Renal cortex interstitium (tissue), 15 donors: ENCODE results near the gene GGACT. TPM values are rescaled to one million over a fixed set of nuclear protein-coding genes. Genes with fewer than 3 reads are reported as not detected.
A peak's percentile ranks its signal among the peaks of the same experiment; 100 is the strongest.
"Not testable (repeated sequence)": the region's sequence is repeated elsewhere in the genome, so short reads cannot be mapped to it uniquely, and the experiment has no call there.

ENCODE experiments used
- DNase-seq, 11 donors: peaks; one replicate each; pipeline ENCODE4 v3.0.0-alpha.2; 2013; ENCODE audit warnings: low read depth in 9 of 11, low spot score in 4 of 11; ENCODE audit errors: extremely low read depth in 1 of 11
- long read RNA-seq, 16 experiments: transcript quantifications; one replicate each; lab custom pipeline, GENCODE V29; 2026
- polyA plus RNA-seq, 3 donors: library from polyadenylated mRNA; unstranded; fragments of 120-200 nt; gene quantifications; one replicate each; pipeline ENCODE4 v1.2.1, GENCODE V29; 2013; ENCODE audit not compliant: insufficient read length in 3 of 3

GGACT gene
- 1 to 10 TPM; 5.5 to 6.3 (median 5.8) TPM for polyA plus RNA-seq
- long read RNA-seq, donor 1, transcript GGACT-205 (3 exons, 393 nt), result major isoform, 5 of 5 reads
- long read RNA-seq, donor 1, partial matches to known transcripts, result 0 of 5 reads
- long read RNA-seq, donor 1, other reads (novel, unspliced or antisense), result 0 of 5 reads
- long read RNA-seq, donor 2, partial matches to known transcripts, result 0 of 2 reads
- long read RNA-seq, donor 2, other reads (novel, unspliced or antisense), result 0 of 2 reads
- long read RNA-seq, donor 3, partial matches to known transcripts, result 0 of 2 reads
- long read RNA-seq, donor 3, other reads (novel, unspliced or antisense), result 0 of 2 reads
- long read RNA-seq, donor 4, result 0 reads
- long read RNA-seq, donor 5, result 0 reads
- long read RNA-seq, donor 6, result 0 reads
- long read RNA-seq, donor 7, partial matches to known transcripts, result 0 of 1 reads
- long read RNA-seq, donor 7, other reads (novel, unspliced or antisense), result 0 of 1 reads
- long read RNA-seq, donor 8, result 0 reads
- long read RNA-seq, donor 9, partial matches to known transcripts, result 0 of 6 reads
- long read RNA-seq, donor 9, other reads (novel, unspliced or antisense), result 5 of 6 reads
- long read RNA-seq, donor 10, partial matches to known transcripts, result 0 of 1 reads
- long read RNA-seq, donor 10, other reads (novel, unspliced or antisense), result 0 of 1 reads
- long read RNA-seq, donor 11, partial matches to known transcripts, result 0 of 1 reads
- long read RNA-seq, donor 11, other reads (novel, unspliced or antisense), result 0 of 1 reads
- long read RNA-seq, donor 12, result 0 reads
- long read RNA-seq, donor 13, result 0 reads
- long read RNA-seq, donor 14, result 0 reads
- long read RNA-seq, donor 15, result 0 reads
- long read RNA-seq, donor 16, partial matches to known transcripts, result 0 of 9 reads
- long read RNA-seq, donor 16, other reads (novel, unspliced or antisense), result 5 of 9 reads

DNA sequence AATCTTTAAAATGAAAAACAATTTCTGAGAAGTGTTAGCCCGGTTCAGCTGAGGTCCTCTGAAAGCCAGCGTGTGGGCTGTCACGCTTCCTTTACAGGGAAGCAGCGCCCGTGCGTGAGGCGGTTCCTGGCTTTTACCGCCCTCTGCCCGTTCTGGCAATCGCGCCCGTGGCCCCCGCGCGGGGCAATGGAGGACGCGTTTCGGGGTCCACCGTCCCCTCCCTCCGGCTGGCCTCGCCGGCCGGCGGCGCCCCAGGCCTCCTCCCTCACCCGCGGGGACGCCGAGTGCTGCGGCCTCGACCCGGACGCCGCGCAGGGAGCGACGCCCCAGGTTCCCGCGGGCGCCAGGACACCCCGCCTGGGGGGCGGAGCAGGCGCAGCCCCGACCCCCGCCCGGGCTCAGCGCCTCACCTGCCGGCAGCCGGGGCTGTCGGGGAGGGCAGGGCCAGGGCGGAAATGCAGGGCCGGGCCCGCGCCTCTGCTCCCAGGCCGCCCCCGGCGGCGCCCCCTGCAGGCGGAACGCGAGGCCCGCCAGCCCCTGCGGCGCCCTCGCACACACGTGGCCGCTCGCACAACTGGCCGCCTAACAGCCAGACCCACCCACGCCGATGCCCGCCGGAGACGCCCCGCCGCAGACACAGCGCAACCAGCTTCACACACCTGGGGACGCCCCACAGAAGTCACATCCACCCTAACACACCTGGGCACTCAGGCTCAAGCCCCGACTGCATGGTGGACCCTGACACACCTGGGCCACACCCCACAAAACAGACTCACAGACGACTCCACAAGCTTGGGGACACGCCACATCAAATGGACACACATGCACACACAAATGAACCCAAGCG is at the start of gene GGACT:
GGACT (minus strand) TSS at position 459 of the 847 bp plus-strand sequence. CDS start 56,198 bp downstream, outside the sequence.
- DNase-seq, result peak in 9 of 11 donors; percentile 34 to 67 (median 59)

- no peak for DNase-seq
These were observed 49.2 kb upstream of the GGACT start for GRCh38 chr13:100637796-100638195.

- DNase-seq, result no peak
These were observed 48.8 kb upstream of the GGACT start for GRCh38 chr13:100637380-100637779.

- DNase-seq, result no peak
These were observed 47.9 kb upstream of the GGACT start for GRCh38 chr13:100636441-100636840.

DNA sequence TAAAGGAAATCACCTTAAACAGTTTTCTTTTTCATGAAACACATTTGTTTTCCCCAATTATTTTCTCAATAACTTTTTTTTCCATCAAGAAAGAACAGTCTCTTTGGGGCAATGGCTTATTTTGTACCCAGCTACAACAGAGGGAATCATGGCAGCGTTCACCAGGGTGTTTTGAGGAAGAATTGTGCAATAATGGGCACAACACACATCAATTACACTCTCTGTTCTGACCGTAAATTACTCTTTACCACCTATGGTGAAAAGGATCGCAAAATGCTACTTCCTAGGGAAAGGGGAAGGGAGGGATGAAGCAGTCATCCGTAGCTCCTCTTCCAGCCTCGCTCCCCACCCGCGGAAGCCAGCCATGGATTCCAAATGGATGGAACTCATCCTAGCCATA is 47.4 kb upstream of the GGACT start:
- DNase-seq, result no peak

DNA sequence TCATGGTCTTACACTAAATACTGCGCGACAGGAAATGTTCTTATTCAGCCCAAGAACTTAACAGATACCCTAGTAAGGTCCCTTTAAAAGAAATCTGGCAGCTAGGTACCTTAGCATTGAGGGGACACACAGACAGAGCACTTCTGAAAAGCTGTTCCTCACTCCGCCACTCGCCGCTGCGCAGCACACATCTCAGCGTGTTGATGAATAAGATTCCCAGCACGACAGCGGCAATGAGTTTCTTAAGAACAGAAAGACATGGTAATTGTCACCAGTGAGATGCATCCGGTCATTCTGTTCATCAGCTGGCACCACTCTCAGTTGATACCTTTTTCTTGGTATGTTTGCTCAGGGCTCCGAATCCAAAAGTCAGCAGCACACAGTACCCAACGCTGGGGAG is 46.1 kb upstream of the GGACT start:
- DNase-seq, result no peak

- DNase-seq, result no peak
These were observed 44.9 kb upstream of the GGACT start for GRCh38 chr13:100633461-100633860.

DNA sequence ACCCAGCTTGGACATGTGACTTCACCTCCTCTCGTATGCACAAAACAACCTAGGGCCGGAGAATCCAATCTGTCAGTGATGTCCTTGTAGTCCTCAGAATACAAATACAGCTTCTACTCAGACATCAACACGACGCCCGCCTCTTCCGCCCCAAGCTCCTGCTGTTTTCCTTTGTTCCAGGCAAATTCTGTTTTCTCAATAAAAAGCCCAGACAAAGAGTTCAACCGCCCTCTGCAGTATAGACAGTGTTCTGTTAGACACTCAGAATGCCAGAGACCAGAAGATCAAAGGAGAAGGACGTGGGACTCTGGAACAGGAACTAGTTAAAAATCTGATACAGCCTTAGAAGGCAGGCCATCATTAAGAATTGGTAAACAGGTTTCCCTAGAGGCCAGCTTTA is 42.0 kb upstream of the GGACT start:
- no peak for DNase-seq

DNA sequence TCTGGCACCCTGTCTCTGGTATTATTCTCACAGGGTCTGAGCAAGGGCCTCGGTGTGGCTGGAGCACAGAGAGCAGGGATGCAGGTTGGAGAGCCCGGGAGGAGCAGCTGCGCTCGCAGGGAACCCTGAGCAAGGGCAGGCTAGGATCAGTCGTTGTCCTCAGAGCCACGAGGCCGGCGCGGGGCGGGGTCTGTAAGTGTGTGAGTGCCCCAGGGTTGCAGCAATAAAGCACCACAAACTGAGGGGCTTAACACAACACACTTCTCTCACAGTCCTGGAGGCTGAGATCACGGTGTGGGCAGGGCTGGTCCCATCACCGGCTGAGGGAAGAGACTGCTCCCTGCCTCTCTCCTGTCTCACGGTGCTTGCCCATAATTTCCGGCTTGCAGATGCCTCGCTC is 38.5 kb upstream of the GGACT start:
- no peak for DNase-seq

DNA sequence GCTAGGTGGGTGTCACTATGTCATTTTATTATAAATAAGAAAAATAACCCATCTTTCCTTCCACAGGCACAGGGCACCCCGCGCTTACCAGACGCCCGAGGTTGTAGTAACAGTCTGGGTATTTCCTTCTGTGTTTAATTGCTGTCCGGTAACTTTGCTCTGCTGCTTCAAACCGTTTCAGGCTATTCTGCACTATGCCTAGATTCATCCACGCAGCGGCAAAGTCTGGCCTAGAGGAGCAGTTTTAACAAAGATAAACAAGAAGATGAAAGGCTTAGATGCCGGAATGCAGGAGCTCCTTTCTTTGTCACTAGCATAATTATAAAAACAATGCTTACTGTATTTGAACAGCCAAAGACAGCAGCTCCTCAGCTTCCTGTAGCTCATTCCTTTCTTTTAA is 36.9 kb upstream of the GGACT start:
- no peak for DNase-seq

- no peak for DNase-seq
These were observed 32.2 kb upstream of the GGACT start for GRCh38 chr13:100620792-100621191.

- no peak for DNase-seq
These were observed 31.4 kb upstream of the GGACT start for GRCh38 chr13:100619940-100620339.

GRCh38 chr13:100618897-100619296 is 30.3 kb upstream of the GGACT start:
- not testable (repeated sequence) for DNase-seq

DNA sequence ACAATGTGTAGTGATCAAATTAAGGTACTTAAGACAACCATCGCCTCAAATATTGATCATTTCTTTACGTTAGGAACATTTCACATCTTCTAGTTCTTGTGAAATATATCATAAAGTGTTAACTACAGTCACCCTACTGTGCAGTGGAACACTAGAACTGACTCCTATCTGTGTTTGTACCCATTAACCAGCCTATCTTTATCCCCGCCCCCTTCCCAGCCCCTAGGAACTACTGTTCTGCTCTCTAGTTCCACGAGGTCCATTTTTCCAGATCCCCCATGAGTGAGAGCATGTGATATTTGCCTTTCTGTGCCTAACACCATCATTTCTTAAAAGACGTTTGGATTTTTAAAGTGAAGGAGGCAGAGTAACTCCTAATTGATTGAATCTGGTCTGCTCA is 24.4 kb upstream of the GGACT start:
- no peak for DNase-seq

- DNase-seq, result no peak
These were observed 23.3 kb upstream of the GGACT start for GRCh38 chr13:100611678-100612492.

DNA sequence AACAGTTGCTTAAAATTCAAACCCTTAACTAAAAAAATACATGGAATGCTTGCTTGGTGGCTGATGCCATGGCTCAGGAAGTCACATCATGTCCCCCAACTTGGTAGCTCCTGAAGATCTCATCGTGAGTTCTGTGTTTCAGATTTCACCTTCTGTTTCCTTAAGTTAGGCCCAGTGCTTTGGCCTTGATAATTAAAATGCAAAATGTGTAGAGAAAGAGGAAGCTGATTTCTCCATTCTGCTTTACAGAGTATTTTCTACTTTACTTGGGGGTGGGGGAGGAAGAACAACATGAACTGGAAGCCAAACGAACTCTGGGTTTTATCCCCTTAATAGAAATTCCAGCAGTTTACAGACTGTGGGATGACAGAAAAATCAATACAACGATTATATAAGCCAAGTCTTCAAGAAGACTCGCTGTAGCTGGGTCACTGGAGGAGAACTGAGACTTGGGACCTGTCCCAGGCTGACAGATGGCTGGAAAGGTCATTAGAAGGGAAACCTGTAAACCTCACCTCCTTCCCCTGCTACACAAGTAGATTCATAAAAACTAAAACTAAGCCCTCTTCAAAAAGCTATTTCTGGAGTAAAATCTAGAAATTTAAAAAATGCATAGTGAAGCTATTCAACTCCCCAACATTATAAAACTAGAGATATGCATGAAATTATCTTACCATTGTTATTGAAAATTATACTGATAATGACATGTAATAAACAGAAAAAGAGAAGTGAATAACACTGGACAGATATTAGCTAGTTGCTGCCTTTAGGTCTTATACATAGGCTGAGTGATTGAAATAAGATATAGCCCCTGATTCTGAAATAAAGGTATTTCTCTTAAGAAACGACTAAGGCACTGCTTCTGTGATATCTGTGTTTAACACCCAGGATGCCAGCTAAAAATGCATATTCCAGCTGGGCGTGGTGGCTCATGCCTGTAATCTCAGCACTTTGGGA is 22.1 kb upstream of the GGACT start:
- no peak for DNase-seq

- no peak for DNase-seq
These were observed 20.3 kb upstream of the GGACT start for GRCh38 chr13:100608906-100609305.
